Measurements from ENCODE around the gene TOM1. TPM values are rescaled to one million over a fixed set of nuclear protein-coding genes. Genes with fewer than 3 reads are reported as not detected.
A peak's percentile ranks its signal among the peaks of the same experiment; 100 is the strongest.
"Not testable (repeated sequence)": the region's sequence is repeated elsewhere in the genome, so short reads cannot be mapped to it uniquely, and the experiment has no call there.

The TOM1 gene
- polyA plus RNA-seq, 1 donor from 2014 or later, result 23.1 TPM

DNA sequence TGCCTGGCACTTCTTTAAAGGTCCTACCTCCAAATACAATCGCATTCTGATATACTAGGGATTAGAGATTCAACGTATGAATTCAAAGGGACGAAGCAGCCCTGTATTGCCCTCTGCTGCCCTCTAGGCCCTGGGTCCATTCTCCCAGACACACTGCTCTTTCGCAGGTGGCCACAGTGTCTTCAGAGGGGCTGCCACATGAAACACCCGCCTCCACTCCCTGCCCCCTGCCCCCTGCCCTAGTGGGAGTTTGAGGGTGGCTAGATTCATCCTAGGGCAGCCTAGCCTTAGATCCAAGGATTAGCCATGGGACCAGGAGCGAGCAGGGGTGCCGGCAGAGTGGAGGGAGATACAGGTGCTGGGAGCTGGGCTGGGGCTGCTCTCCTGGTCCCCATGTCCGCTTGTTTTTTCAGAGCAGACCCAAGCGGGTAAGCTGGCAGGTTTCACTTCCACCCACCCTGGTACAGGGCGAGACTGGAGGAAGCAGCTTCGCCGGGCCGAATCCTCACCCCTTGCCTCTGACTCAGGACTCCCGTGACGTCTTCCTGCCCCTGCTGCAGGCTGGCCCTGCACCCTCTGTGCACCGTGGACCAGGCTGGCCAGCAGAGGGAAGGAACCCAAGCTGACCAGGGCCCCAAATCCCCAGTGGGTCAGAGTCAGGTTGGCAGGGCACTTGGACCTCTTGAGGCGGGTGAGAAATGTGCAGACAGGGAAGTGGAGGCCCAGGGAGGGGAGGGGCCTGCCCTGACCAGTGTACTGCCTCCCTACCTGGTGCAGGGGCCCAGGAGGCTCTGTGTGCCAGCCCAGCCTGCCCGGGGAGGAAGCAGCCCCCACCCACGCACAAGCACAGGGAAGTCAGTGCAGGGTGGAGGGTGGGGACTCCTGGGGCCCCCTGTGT is 52.8 kb downstream of the TOM1 start:
- Mint-ChIP-seq H3K4me1 (peaks cover 37 to 39% (median 38%) of the 10 kb centered on the region in 3 donors), H3K4me3 (peak overlapping the region; percentile 48 to 95 (median 88)), H3K9me3 (no peaks in the 10 kb centered on the region), H3K36me3 (peaks cover 2% of the 10 kb centered on the region), H3K27me3 (no peaks in the 10 kb centered on the region), H3K27ac (peak overlapping the region; percentile 88 to 97 (median 95))

DNA sequence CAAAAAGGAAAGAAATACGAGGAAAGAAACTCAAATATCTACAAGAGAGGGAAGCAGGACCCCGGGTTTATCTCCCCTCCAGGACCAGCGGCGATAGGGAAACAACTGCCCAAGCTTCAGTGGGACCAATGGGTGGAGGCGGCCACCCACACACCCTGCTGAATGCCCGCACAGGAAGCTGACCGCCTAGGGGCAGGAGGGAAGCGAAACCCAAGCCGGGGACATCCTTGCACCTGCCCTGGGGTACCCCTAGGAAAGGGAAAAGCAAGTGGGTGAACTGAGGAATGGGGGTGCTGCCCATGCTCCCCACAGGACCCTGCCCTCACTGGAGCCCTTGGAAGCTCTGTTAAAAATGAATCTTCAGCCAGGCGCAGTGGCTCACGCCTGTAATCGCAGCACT is 53.6 kb downstream of the TOM1 start:
- Mint-ChIP-seq H3K4me1 (peaks cover 37 to 44% (median 41%) of the 10 kb centered on the region in 3 donors), H3K27ac (peak overlapping the region; percentile 88 to 97 (median 95)), H3K9me3 (no peaks in the 10 kb centered on the region), H3K36me3 (no peaks in the 10 kb centered on the region), H3K4me3 (peak overlapping the region; percentile 30 to 95 (median 70)), H3K27me3 (no peaks in the 10 kb centered on the region)

DNA sequence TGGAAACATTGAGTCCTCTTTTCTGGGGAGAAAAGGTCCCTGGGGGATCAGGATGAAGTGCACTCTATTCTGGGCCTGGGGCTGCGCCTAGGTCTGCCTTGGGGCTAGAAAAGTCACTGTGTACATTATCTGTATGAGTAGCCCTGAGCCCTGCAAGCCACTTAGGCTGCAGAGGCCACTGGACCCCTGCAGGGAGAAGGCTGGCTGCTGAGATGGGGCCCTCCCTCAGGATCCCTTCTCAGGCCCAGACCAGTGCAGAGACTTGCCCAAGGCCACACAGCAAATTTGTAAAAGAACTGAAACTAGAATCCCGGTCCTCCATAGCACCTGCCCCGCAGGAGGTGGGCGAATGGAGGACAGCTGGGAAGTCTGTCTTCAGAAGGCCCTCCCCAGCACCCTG is 54.4 kb downstream of the TOM1 start:
- H3K27me3 Mint-ChIP-seq, result no peaks in the 10 kb centered on the region
- peak overlapping the region; percentile 46 to 95 (median 88) for H3K27ac Mint-ChIP-seq
- peaks cover 37 to 45% (median 43%) of the 10 kb centered on the region in 3 donors for H3K4me1 Mint-ChIP-seq

DNA sequence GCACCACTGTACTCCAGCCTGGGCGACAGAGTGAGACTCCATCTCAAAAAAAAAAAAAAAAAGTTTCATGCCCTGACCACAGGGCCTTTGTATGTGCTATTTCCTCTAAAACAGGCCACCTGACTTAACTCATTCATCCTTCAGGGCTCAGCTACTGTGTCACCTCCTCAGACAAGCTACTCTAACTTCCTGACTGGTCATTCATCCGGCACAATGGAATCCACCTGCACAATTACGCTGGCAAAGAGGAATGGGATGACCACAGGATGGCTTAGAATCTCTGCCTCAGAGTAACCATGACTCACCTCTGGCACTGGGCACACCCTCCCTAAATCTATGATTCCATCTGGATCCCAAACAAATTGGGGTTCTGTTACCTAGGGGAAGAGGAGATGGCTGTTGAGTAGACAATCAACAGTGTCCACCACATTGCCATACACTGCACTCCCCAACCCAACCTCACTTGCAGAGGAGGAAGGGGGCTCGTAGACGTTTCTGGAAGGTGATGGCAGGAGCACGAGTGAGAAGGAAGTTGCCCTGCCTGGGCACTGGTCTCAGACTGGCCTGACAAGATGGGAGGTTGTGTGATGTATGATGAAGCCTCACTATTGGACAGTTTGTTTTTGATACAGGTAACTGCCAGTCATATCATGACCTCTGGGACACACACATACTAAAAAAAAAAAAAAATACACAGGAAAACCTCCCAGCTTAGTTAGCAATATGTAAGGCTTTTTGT is 58.4 kb downstream of the TOM1 start:
- peak overlapping the region in 2 of 3 donors; percentile 31 to 71 for H3K27ac Mint-ChIP-seq
- no peaks in the 10 kb centered on the region for H3K27me3 Mint-ChIP-seq
- peak overlapping the region in 1 of 4 donors; percentile 81 for H3K4me3 Mint-ChIP-seq
- no peaks in the 10 kb centered on the region for H3K9me3 Mint-ChIP-seq
- H3K36me3 Mint-ChIP-seq, result no peaks in the 10 kb centered on the region
- H3K4me1 Mint-ChIP-seq, result peaks cover 19 to 26% (median 21%) of the 10 kb centered on the region in 3 donors

More for the DNA sequence above, 54.4 kb downstream of the TOM1 start:
- Mint-ChIP-seq H3K36me3 (no peaks in the 10 kb centered on the region), H3K9me3 (no peaks in the 10 kb centered on the region), H3K4me3 (peak overlapping the region in 2 of 4 donors; percentile 48 to 81)

DNA sequence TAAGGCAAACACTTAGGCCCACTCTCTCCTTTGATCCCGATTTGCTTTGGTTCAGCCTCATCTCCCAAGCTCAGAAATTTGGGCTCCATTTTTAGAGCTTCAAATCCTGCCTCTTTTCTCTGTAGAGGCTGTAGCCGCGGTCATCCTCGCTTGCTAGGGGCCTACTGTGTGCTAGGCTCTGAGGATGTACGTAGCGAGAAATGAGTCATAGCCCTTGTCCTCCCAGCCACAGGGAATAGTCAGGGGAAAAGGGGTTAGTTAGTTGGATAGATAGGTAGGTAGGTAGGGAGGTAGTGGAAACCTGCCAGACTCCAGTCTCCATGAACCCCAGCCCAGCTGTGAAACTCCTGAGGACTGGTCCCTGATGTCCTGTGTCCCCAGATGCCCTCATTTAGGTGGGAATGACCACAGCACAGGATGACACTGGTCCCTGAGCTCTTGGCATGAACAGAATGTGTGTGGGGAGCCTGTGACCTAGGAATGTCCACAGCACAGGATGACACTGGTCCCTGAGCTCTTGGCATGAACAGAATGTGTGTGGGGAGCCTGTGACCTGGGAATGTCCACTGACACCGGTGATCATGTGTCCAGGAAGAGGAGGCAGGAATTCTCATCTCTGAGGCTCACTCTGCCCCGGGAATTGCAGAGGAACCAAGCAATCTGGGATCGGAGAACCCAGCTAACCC is 59.8 kb downstream of the TOM1 start:
- Mint-ChIP-seq H3K36me3 (no peaks in the 10 kb centered on the region), H3K9me3 (no peaks in the 10 kb centered on the region), H3K4me1 (peaks cover 15 to 28% (median 20%) of the 10 kb centered on the region in 3 donors), H3K4me3 (no peak overlapping the region), H3K27ac (peak overlapping the region in 2 of 3 donors; percentile 22 to 71), H3K27me3 (no peaks in the 10 kb centered on the region)

DNA sequence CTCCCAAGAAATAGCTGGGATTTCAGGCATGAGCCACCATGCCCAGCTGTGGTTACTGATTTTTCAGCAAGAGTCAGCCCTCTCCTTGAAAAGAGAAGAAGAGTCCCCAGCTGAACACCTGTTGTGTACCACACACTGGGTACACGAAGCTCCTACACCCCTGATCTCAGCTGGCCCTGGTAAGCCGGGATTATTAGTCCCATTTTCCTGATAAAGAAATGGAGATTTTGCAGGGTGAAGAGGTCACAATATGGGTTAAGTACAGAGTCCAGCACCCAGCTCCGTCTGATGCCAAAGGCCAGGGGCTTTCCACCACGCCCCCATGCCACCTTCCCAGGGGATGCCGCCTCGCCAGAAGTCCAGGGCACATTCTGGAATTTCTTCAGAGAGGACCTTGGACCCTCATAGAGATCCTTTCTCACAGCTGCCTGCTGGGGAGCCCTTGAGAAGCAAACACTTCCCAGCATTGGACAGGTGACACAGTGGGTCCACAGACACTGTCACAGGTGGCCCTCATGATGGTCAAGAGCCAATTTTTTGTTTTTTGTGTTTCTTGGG is 61.4 kb downstream of the TOM1 start:
- Mint-ChIP-seq H3K27me3 (no peaks in the 10 kb centered on the region), H3K27ac (no peak overlapping the region), H3K9me3 (no peaks in the 10 kb centered on the region), H3K36me3 (no peaks in the 10 kb centered on the region), H3K4me3 (peak overlapping the region in 1 of 4 donors; percentile 33), H3K4me1 (peaks cover 18 to 30% (median 19%) of the 10 kb centered on the region in 3 donors)

DNA sequence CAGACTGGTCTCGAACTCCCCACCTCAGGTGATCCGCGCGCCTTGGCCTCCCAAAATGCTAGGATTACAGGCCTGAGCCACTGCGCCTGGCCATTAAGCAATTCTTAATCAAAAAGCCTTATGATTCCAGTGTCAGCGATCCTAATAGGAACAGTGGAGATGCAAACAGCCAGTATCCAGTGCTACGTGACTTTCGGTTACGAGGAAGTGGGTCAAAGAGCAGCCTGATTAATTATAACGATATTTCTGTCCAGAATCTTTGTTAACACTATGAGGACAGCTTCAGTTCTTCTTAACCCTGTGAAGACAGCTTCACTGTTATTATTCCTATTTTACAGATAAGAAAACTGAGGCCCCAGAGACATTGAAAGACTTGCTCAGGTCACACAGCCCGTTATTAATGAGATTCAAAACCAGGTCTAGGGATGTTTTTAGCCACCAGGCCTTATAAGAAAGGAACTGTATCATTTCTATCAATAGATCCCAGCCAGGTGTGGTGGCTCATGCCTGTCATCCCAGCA is 63.9 kb downstream of the TOM1 start:
- Mint-ChIP-seq H3K9me3 (no peaks in the 10 kb centered on the region), H3K27me3 (no peaks in the 10 kb centered on the region), H3K27ac (peak overlapping the region; percentile 43 to 95 (median 87)), H3K4me1 (peaks cover 17 to 29% (median 24%) of the 10 kb centered on the region in 3 donors), H3K4me3 (no peak overlapping the region), H3K36me3 (no peaks in the 10 kb centered on the region)

DNA sequence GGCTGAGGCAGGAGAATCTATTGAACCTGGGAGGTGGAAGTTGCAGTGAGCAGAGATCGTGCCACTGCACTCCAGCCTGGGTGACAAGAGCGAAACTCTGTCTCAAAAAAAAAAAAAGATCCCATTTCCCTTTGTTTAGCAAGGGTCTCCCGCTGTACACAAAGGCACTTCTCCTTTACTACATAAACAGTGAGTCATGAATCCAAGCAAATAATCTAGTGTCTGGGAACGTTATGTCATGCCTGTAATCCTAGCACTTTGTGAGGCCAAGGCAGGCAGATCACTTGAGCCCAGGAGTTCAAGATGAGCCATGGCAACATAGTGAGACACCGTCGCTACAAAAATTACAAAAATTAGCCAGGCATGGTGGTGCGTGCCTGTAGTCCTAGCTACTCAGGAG is 64.5 kb downstream of the TOM1 start:
- H3K36me3 Mint-ChIP-seq, H3K27me3 Mint-ChIP-seq, H3K9me3 Mint-ChIP-seq, H3K4me3 Mint-ChIP-seq: not testable (repeated sequence)
- peaks cover 20 to 29% (median 26%) of the 10 kb centered on the region in 3 donors for H3K4me1 Mint-ChIP-seq
- peak overlapping the region in 1 of 3 donors; percentile 95 for H3K27ac Mint-ChIP-seq

DNA sequence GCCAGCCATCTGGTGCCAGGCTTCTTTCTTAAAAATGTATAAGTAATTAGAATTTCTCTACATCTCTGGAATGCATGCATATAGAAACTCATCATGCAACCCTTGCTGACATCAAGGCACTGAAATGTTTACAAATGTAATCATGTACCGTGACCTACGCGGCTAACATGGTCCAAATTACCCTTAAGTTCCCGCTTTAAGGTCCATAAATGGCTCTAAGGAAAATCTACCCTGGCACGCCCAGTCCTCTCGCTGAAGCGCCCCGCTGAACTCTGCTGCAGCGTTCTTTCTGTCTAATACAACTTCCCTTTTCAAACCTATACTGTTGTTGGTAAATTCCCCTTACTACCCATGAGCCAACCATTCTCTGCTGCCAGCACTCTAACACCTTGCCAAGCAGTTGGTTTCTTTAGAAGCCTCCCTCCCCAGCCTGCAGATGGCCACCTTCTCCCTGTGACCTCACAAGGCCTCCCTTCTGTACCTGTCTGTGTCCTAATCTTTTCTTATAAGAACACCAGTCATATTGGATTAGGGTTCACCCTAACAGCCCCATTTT is 67.7 kb downstream of the TOM1 start:
- Mint-ChIP-seq H3K27me3 (no peaks in the 10 kb centered on the region), H3K27ac (peak overlapping the region in 2 of 3 donors; percentile 46 to 94), H3K4me1 (peaks cover 27 to 29% (median 29%) of the 10 kb centered on the region in 3 donors), H3K9me3 (no peaks in the 10 kb centered on the region), H3K36me3 (no peaks in the 10 kb centered on the region), H3K4me3 (peak overlapping the region; percentile 4 to 82 (median 9))

DNA sequence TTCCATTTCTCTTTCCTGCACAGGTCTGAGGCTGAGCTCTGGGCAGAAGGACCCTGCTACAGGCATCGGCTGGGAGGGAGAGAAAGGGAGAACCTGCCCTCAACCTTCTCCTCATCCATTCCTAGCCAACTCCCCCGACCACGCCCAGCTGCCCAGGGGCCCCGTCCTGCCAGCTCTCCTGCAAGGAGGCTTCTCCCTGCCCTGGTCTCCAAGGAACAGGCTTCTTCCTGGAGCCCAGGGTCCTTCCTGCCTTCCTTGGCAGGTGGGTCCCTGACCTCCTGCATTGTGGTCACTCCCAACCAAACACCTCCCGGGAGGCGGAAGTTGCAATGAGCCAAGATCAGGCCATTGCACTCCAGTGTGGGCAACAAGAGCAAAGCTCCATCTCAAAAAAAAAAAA is 68.7 kb downstream of the TOM1 start:
- Mint-ChIP-seq H3K4me3 (no peak overlapping the region), H3K27ac (peak overlapping the region in 1 of 3 donors; percentile 33), H3K36me3 (no peaks in the 10 kb centered on the region), H3K27me3 (no peaks in the 10 kb centered on the region), H3K9me3 (no peaks in the 10 kb centered on the region), H3K4me1 (peaks cover 22 to 26% (median 25%) of the 10 kb centered on the region in 3 donors)

DNA sequence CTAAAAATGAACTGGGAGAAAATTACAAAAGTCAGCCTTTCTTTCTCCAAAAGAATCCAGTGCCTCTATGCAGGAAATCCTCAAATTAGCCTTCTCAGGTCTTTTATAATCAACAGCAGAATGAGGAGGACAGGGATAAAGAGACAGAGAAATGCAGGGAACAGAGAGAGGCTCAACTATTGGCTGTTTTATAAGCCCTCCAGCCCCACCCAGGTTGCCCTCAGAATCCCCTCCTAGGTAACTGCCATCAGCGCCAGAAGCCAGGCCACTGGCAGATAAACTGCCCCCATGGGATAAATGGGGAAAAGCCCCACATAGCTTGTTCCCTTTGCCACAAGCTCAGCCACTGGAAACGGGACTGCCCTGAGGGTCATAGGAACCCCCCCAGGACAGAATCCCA is 70.3 kb downstream of the TOM1 start:
- peak overlapping the region in 1 of 3 donors; percentile 53 for H3K27ac Mint-ChIP-seq
- H3K36me3 Mint-ChIP-seq, result no peaks in the 10 kb centered on the region
- H3K4me1 Mint-ChIP-seq, result peaks cover 23 to 27% (median 26%) of the 10 kb centered on the region in 3 donors
- H3K9me3 Mint-ChIP-seq, result no peaks in the 10 kb centered on the region
- H3K4me3 Mint-ChIP-seq, result no peak overlapping the region
- H3K27me3 Mint-ChIP-seq, result no peaks in the 10 kb centered on the region

DNA sequence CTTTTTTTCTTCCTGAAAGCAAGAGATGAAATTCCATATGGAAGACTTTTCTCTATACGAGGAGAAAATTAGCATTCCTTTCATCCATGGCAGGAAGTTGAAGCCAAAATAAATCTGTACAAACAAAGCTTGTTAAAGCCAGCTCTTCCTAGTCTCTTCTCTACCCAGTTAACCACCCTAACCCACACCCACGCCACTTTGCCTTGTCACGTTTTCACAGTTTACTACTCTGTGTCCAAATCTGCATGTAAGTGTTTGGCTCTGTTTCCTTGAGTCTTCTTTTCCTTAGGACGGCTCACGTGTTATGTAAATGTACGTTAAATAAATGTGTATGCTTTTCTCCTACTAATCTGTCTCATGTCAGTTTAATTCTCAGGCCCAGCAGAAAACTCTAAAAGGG is 74.1 kb downstream of the TOM1 start:
- no peaks in the 10 kb centered on the region for H3K9me3 Mint-ChIP-seq
- no peaks in the 10 kb centered on the region for H3K27me3 Mint-ChIP-seq
- H3K4me1 Mint-ChIP-seq, result peaks cover 21 to 30% (median 22%) of the 10 kb centered on the region in 3 donors
- no peaks in the 10 kb centered on the region for H3K36me3 Mint-ChIP-seq
- peak overlapping the region; percentile 11 to 94 (median 53) for H3K27ac Mint-ChIP-seq
- H3K4me3 Mint-ChIP-seq, result peak overlapping the region in 1 of 4 donors; percentile 32

DNA sequence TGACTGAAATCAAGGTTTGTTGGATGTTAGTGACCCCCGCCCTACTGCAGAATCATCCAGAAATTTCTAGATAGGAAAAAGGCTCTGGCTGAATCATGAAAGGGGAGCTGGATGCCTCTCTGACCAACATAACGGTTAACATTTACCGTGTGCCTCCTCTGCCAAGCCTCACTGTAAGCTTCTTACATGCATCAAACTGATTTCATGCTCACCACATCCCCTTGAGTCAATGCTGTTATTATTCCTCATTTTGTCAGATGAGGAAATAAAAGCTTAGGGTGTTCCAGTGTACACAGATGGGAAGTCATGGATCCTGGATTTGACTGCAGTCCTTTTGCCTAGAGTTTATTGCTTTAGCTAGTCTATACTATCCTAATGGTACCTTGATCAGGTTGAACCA is 75.3 kb downstream of the TOM1 start:
- peak overlapping the region in 1 of 3 donors; percentile 94 for H3K27ac Mint-ChIP-seq
- H3K27me3 Mint-ChIP-seq, result no peaks in the 10 kb centered on the region
- no peaks in the 10 kb centered on the region for H3K36me3 Mint-ChIP-seq
- H3K4me3 Mint-ChIP-seq, result peak overlapping the region in 1 of 4 donors; percentile 68
- H3K4me1 Mint-ChIP-seq, result peaks cover 20 to 36% (median 26%) of the 10 kb centered on the region in 3 donors
- no peaks in the 10 kb centered on the region for H3K9me3 Mint-ChIP-seq

DNA sequence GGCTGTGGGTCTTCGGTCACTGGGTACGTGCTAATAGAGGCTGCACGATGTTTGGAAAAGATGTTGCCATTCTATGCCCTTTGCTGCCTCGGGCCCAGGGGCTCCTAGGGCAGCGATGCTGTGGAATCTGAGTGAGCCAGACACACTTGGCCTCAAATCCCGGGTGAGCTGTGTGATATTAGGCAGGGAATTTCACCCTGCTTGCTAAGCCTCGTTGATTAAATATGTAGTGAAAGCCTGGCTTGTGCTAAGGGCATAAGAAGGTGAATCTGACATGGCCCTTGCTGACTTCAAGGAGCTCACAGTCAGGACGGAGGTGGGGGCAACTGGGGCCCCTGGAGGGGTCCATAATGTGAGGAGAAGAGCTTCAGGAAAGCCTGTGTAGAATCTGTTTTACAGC is 75.8 kb downstream of the TOM1 start:
- peak overlapping the region in 1 of 4 donors; percentile 68 for H3K4me3 Mint-ChIP-seq

More for the DNA sequence above, 75.8 kb downstream of the TOM1 start:
- peak overlapping the region in 1 of 3 donors; percentile 94 for H3K27ac Mint-ChIP-seq
- no peaks in the 10 kb centered on the region for H3K36me3 Mint-ChIP-seq
- peaks cover 23 to 41% (median 27%) of the 10 kb centered on the region in 3 donors for H3K4me1 Mint-ChIP-seq
- no peaks in the 10 kb centered on the region for H3K9me3 Mint-ChIP-seq
- no peaks in the 10 kb centered on the region for H3K27me3 Mint-ChIP-seq

All from IgD-negative memory B cell (primary cell).